GM18868 (cell line): ENCODE results near the gene ALPK1.

ENCODE experiments used
- ATAC-seq: cut with Tn5 transposase; IDR thresholded peaks from one replicate; pipeline ENCODE4 v1.9.1; 2021; ENCODE audit warnings: mild to moderate bottlenecking, moderate library complexity; ENCODE audit not compliant: unreplicated experiment

Gene ALPK1

DNA sequence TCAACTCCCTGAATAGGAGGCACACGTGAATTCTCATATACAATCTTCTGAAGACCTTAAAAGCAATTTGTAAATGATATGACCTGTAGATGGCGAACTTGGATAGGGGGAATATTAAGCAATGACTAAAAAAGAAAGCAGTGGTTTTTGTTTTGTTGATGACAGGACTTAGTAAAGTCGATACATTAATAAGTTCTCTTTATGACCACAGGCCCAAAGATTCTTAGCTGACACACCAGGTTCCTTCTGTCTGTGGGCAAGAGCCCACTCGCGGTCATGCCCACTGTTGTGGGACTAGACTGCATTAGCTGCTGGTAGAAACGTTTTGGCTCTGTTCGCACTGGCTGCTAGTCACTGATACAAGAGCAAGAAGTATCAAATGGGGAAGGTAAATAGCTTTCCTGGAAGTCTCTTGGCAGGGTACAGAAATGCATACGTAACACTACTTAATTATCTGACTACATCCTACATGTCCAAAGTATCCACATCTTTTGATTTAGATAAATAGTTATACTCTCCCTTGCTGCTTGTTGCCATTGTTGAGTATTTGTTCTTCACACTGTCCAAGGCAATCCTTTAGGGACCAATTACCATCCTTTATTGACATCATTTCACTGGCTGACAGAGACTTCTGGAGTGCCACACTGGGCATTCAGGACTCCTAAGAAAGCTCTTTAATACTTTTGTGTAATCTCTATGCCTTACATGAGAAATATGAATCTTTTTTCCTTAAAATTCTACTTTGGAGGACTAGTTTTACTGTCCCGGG lies 31.0 kb downstream of the ALPK1 start:
- ATAC-seq = peak; percentile 80

DNA sequence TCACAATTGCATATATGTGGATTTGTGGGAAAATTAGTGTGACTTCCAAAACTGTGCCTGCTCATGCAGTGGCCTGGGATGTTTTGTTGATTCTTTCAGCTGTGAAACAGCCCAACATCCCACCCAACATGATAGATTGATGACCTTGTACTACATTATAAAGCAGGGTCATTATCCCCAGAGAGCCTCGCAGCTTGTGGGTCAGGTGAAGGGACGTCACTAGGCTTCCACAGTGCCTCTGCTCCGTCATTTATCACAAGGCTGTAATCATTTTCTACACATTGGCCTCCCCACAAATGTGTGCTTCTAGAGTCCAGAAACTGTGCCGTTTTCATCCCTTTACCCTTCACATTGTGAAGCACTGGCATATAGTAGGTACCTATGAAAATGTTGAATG lies 31.6 kb downstream of the ALPK1 start:
- ATAC-seq = no peak

- no peak for ATAC-seq
Observed at GRCh38 chr4:112329672-112330375, 32.7 kb downstream of the ALPK1 start.

DNA sequence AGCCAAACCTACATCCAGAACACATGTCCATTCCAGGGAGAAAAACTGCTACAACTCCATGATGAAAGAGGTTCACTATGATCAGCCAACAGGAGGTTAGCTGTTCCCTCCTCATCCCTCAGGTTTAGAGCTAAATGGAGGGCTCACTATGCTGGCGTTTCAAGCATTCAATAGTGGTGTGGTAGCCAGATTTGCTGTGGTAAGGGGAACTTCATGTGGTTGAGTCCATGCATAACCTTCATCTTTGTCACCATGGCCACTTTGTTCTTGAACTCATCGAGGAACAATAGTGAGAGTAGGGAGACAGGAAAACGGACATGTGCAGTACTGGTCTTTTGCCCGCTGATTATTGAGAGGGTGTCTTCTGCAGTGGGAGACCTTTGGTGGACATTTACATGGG lies 33.8 kb downstream of the ALPK1 start:
- ATAC-seq = no peak

DNA sequence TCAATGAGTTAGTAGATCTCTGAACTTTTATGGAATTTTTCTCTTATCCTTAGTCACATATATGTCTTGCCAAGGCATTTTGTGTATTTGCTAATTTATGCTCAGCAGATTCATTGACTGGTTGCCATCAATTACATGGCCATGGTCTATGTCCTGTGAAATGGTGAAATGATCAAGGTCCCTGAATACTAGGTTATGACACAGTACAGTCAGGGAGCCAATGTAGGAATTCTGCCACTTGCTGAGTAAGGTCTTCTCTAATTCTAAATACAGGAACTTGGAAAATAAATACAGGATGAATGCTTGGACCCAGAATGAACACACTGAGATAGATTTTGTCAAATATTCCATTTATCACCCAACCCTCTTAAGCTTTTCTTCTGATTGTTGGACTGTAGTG lies 35.2 kb downstream of the ALPK1 start:
- ATAC-seq = no peak

- ATAC-seq = no peak
Observed at GRCh38 chr4:112340023-112340422, 42.9 kb downstream of the ALPK1 start.

DNA sequence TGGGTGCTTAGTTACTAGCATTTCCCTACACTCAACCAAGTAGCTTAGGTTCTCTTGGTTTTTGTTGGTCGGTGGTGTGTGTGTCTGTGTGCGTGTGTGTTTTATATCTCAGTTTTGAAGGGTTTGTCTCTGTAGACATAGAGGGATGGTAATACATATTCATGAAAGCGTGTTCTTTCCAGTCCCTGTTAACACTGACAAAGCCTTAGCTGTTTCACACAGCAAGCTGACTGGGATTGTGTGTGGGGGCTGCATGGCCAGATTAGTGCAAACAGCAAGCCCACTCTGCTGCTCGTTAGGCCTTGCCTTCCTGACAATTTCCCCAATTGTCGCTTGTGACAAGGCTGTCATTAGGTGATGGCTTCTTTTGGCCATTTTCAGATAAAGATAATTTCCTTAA lies 43.9 kb downstream of the ALPK1 start:
- ATAC-seq = no peak

GRCh38 chr4:112343330-112344080 lies 46.3 kb downstream of the ALPK1 start:
- no peak for ATAC-seq

DNA sequence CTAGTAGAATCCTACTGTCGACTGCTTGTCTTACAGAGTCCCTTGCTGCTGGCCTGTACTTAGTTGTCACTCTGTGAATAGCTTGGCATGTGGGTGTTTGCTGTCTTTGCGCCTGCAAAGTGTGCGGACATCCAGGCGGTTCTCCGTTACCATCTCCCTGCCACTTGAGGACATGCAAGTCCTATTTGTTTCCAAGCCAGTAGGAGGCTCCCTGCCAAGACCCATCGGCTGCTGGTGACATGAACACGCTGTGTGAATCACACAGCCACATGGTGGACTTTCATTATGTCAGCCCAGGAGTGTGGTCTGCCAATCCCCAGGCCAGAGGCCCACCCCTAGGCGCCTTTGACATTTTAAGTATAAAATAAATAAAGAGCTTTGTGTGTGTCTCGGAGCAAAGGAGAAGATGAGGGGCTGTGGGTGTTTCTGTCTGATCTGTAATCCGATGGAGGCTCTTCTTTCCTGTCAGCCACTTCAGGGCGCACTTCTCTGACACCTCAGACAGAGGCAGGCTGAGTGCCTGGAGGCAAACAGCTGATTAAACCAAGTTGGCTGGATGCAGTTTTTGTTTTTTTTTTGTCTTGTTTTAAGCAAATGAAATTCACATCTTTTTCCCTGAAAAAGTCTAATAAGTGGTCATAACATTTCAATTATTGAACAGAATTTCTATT lies 51.5 kb downstream of the ALPK1 start:
- no peak for ATAC-seq

- no peak for ATAC-seq
Observed at GRCh38 chr4:112352736-112353135, 55.6 kb downstream of the ALPK1 start.

DNA sequence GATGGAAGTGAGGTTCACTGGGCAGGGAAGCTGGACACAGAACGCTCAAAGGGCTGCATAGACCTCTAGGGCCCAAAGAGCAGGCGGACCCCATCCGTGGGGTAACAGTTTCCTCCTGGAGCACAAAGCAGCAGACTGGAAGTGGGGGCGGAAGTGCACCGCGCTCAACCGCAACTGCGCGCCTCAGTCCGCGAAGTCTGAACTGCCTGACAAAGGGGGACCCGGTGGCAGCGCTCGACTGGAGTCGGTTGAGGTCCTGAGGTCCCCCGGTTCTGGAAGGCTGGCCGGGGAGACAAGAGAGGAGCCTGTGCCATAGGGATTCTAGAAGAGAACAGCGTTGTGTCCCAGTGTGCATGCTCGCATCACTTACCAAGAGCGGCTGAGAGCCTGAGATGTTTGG lies 58.5 kb downstream of the ALPK1 start:
- no peak for ATAC-seq

DNA sequence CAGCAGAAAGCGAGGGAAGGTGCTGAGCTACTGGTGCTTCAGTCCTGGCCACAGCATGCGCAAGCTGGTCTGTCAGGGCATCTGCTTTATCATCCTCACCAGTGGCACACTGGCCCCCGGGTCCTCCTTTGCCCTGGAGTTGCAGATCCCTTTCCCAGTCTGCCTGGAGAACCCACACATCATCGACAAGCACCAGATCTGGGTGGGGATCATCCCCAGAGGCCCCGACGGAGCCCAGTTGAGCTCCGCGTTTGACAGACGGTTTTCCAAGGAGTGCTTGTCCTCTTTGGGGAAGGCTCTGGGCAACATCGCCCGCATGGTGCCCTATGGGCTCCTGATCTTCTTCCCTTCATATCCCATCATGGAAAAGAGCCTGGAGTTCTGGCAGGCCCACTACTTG lies 60.3 kb downstream of the ALPK1 start:
- ATAC-seq = no peak

DNA sequence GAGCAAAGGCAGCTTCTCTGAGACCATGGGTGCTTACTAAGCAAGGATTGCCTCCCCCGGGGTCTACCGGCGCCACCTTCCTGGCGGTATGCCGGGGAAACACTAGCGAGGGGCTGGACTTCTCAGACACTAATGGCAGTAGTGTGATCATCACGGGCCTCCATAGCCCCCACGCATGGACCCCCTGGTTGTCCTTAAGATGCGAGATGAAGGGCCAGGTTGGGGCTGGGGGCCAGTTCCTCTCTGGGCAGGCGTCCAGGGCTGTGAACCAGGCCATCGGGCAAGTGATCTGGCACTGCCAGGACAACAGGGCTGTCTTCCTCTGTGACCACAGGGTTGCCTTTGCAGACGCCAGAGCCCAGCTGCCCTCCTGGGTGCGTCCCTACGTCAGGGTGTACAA lies 60.7 kb downstream of the ALPK1 start:
- ATAC-seq = no peak

- no peak for ATAC-seq
Observed at GRCh38 chr4:112358415-112358814, 61.2 kb downstream of the ALPK1 start.

DNA sequence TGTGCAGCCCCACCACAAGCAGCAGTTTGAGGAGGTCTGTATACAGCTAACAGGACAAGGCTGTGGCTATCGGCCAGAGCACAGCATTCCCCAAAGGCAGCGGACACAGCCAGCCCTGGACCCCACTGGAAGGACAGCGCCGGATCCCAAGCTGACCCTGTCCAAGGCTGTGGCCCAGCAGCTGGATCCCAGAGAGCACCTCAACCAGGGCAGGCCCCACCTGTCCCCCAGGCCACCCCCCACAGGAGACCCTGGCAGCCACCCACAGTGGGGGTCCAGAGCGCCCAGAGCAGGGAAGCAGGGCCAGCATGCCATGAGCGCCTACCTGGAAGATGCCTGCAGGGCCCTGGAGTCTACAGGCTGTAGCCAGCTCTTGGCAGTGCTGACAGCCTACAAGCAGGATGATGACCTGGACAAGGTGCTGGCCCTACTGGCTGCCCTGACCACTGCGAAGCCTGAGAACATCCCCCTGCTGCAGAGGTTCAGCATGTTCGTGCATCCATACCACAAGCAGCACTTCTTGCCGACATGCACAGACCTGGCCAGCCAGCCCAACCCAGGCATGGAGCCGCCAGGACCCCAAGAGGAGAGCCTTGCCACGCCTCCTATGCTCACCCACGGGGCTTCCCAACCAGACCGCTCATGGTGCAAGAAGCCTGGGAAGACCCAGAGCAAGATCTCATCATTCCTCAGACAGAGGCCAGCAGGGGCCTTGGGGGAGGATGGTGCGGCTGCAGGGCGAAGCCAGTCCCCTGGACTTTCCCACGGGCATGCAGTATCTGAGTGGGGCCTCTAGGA lies 62.0 kb downstream of the ALPK1 start:
- ATAC-seq = no peak

GRCh38 chr4:112361181-112361791 lies 64.1 kb downstream of the ALPK1 start:
- ATAC-seq = peak; percentile 91

DNA sequence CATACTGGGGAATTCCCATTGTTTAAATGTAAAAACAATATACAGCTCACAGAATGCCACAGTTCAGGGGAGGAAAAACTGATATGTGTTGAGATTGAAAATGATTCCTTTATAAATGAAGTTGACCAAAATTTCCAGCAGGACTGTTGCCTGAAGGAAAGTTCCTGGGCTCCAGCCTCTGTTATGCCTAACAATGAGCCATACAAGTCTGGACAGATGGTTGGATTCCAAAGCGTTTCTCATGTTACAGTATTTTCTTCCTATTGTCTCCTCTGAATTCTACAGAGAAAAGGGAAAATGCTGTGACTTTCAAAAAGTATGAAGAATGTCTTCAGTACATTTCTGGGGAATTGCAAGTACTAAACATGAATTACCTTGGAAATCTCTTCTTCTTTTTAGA lies 73.3 kb downstream of the ALPK1 start:
- no peak for ATAC-seq

- ATAC-seq = no peak
Observed at GRCh38 chr4:112371361-112371760, 74.2 kb downstream of the ALPK1 start.

DNA sequence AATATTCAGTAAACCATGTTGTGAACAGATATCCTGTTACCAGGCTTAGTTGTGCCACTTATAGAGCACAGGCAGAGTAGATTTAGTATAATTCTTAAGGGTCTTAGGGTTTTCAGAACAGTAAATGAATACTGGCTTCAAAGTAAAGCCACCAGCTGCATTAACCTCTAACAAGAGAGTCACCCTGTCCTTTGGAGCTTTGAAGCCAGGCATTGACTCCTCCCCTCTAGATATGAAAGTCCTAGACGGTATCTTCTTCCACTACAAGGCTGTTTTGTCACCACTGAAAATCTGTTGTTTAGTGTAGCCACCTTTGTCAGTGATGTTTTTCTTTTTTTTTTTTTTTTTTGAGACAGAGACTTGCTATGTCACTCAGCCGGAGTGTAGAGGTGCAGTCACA lies 77.7 kb downstream of the ALPK1 start:
- ATAC-seq = no peak

GRCh38 chr4:112377171-112377570 lies 80.0 kb downstream of the ALPK1 start:
- peak; percentile 50 for ATAC-seq
